HG03108 (cell line): ENCODE measurements around the gene F11R.
"Not testable (repeated sequence)": the region's sequence is repeated elsewhere in the genome, so short reads cannot be mapped to it uniquely, and the experiment has no call there.

Source experiments
- ATAC-seq: cut with Tn5 transposase; IDR thresholded peaks from one replicate; pipeline ENCODE4 v1.9.1; 2021; ENCODE audit warnings: moderate library complexity; ENCODE audit not compliant: unreplicated experiment

The F11R gene

DNA sequence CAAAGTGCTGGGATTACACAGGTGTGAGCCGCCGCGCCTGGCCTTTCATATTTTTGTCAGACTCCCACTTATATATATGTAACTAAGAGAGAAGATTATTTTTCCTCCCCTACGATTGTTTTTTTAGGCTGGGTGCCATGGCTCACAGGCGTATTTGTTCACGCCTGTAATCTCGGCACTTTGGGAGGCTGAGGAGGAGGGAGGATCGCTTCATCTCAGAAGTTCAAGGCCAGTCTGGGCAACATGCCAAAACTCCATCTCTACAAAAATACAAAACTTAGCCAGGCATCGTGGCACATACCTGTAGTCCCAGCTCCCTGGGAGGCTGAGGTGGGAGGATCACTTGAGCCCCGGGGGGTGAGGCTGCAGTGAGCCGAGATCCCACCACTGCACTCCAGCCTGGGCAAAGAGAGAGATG lies 42.4 kb downstream of the F11R start:
- ATAC-seq: no peak

DNA sequence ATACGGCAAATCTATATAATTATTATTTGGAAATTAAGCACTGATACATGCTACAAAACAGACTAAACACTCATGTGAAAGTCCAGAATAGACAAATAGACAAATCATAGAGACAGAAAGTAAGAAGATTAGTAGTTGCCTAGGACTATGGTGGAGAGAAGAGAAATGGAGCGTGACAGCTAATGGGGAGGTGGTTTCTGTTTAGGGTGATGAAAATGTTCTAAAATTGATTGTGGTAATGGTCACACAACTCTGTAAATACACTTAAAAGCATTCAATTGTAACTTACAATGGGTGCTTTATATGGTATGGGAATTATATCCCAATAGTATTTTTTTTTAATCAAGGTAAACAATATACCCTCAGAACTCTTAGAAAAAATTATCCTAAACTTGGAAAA lies 45.9 kb downstream of the F11R start:
- ATAC-seq: no peak

DNA sequence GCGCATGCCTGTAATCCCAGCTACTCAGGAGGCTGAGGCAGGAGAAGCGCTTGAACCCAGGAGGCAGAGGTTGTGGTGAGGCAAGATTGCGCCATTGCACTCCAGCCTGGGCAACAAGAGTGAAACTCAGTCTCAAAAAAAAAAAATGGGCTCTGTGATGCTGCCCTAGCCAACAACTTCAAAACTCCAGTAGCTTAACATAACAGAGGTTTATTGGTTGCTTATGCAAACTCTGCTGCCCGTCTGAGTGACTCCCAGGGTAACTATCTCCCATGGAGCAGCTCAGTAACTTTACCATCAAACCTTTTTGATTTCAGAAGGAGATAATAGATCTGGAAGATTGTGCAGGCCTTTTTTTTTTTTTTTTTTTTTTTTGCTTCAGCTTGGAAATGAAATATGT lies 47.5 kb downstream of the F11R start:
- ATAC-seq: no peak

- no peak for ATAC-seq
Observed at GRCh38 chr1:160972939-160973338, 48.0 kb downstream of the F11R start.

DNA sequence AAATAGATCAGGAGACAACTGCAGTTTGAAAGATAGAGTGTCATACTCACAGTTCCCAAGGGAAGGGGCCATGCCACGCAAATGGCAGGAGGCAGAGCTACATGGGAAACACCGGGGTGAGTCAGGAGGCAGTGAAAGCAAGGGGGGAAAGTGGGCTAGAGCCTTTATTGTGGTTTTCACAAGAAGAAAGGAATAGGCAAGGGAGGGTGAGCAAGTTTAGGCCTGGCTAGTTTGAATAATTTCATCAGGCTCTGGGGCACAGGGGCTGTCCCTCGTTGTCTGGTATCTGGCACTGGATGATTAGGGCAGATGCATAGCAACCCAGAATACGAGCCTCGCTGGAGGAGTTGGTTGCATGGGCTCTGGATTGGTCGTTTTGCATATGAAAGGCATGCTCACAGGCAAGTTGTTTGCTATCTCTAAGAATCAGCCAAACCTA lies 49.3 kb downstream of the F11R start:
- no peak for ATAC-seq

DNA sequence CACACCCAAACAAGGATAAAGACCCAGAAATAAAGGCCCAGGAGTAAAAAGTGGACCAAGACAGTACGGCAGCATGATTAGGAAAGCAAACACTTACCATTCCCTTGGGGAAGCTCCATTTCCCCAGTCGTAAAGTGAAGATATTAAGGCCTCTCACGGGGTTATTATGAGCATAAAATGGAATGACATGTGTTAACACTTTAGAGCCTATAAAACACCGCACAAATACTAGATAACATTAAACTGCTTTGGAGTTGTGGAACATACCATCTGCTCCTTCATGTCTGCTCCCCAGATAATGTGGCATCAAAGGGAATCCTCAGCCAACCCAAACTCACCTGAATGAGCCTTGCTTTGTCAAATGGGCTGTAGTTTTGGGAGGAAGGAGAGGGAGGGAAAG lies 57.4 kb downstream of the F11R start:
- ATAC-seq: no peak

DNA sequence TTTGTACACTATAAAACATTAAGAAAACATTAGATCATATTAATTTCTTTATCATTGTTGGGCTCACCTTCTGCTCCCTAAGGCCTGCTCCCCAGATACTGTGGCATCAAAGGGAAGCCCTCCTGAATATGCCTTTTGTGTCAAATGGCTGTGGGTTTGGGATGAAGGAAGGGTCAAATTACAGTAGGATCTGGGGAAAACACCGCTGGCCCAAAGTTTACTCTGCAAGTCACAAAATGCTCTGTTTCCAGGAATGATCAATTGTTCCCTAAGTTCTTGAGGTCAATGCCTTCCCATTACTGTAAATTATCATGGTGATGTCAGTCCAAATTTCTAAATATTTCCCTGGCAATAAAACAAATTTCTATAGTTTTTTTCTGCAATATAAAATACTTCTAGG lies 59.5 kb downstream of the F11R start:
- no peak for ATAC-seq

- no peak for ATAC-seq
Observed at GRCh38 chr1:160956966-160957365, 64.0 kb downstream of the F11R start.

DNA sequence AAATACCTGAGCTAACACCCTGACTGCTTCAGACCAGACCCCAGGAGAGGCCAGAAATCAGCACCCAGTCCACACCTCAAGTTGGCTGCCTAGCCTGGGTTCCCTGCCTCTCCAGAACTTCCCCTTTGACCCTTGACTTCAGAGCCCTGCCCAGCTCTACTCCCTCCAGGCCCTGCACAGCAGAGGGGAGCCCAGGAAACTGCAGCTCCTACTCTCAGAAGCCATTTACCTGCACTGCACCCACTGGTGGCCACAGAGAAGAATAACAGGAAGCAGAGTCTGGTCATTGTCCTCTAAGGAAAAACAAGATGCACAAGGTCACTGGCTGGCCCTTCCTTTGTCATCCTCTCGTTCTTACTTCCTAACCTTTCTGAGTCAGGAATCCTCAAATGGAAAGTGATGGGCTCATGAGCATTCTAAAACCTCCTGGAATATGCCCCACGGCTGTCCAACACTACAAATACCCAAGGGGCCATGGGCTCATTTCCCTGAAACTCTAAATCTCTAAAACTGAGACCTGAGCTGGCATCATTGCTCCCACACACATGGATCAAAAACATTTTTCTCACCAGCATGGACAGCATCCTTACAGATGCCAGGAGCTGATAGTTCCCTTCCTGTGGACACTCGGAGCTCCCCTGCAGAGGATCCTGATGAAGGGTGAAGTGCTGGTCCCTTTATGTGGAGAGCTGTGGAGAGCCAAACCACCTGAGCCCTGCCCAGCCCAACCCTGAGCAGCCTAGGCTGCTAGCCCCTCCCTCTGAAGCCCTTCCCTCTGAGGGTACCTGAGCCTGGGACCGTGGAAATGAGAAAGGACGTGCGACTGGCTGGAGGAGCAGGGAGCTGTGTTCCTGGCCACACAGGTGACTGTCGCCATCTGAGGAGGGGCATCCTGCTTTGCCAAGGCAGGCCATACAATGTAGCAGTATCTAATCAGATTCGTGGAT lies 66.5 kb downstream of the F11R start, which contains the start of gene ITLN2:
Gene ITLN2, minus strand, starts transcription at position 652 of the 947 bp plus-strand sequence. Its CDS starts 68 bp downstream, at position 584.
- ATAC-seq: peak; percentile 61

DNA sequence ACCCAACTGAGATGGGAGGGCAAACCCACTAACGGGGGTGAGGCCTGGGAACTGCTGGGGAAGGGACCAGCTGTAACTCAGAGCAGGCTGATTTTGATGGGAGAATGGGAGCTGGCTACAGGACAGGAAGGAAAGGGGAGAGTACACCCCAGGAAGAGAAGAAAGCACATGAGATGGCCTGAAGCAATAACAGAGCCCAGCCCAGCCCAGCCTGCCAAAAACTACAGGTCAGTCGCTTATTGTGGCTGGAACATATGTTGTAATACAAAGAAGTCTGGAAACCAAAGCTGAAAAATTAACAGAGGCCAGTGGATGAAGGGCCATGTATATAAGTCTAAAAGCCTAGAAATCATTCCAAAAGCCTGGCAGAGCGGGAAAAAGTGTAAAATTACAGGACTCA lies 67.9 kb downstream of the F11R start:
- no peak for ATAC-seq

DNA sequence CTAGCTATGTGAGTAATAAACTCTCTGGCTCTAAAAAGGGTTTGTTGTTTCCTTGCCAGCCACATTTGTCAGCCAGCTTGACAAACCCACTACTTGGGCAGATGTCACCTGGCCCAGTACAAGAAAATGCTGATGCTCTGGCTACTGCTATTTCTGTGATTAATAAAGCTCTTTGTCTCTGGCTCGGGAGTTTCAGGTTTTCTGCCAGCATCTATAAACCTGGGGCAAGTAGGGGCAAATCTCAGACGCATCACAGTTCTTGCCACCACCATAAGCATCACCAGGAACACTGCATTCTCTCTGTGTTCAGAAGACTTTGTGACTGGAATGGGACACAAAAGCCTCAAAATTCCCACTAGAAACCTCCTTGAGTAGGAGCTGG lies 68.8 kb downstream of the F11R start:
- no peak for ATAC-seq

- ATAC-seq: peak; percentile 61
Observed at GRCh38 chr1:160951443-160952128, 69.4 kb downstream of the F11R start.

- ATAC-seq: no peak
Observed at GRCh38 chr1:160950657-160951056, 70.3 kb downstream of the F11R start.

- ATAC-seq: no peak
Observed at GRCh38 chr1:160949881-160950280, 71.1 kb downstream of the F11R start.

DNA sequence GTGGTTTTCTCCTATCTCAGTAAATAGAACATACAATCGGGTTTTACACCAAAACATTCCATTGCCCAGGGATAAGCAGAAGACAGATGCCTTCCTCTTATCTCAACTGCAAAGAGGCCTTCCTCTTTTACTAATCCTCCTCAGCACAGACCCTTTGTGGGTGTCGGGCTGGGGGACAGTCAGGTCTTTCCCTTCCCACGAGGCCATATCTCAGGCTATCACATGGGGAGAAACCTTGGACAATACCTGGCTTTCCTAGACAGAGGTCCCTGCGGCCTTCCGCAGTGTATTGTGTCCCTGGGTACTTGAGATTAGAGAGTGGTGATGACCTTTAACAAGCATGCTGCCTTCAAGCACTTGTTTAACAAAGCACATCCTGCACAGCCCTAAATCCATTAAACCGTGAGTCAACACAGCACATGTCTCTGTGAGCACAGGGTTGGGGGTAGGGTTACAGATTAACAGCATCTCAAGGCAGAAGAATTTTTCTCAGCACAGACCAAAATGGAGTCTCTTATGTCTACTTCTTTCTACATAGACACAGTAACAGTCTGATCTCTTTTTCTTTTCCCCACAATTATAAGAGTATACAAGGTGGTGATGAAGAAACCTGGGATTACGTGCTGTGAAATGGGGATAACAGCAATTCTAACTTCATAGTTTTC lies 71.6 kb downstream of the F11R start:
- ATAC-seq: not testable (repeated sequence)

GRCh38 chr1:160947174-160947759 lies 73.7 kb downstream of the F11R start:
- ATAC-seq: not testable (repeated sequence)

GRCh38 chr1:160945881-160946280 lies 75.1 kb downstream of the F11R start:
- ATAC-seq: not testable (repeated sequence)
